ENCODE results near the gene OLFML1.

Gene OLFML1

DNA sequence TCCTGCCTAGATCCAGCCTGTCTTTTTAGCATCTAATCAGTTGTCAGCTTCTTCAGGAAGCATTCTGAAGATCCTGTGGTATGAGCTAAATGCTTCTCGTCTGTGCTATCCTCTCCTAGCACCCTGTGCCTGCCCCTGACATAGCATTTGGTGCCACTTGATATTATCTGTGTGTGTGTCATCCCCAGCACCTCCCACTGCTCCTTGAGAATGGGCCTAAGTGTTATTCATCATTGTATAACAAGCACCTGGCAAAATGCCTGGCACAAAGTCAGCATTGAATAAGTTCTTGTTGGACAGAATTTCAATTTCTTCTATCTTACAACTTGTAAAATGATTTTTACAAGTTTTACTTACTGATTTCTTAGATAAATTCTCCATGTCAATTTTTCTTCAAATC lies 28.1 kb upstream of the OLFML1 start:
- CTCF ChIA-PET = interaction anchor here (1.0 kb wide), 1 partner anchor 359 kb away, joined by 3 read pairs; no protein-coding TSS in a partner anchor
- Histone ChIP-seq H3K9me3 (ENCODE audit: control insufficient read depth, insufficient read depth, low read depth, low read length) (no peaks in the 10 kb centered on the region), H3K27ac (ENCODE audit: extremely low read depth, low read depth, low read length) (no peak overlapping the region), H3K4me3 (ENCODE audit: low read depth, low read length) (no peak overlapping the region), H3K36me3 (ENCODE audit: control insufficient read depth in 2 of 2, insufficient read depth in 1 of 2, low read length in 2 of 2) (peaks cover 0 to 18% of the 10 kb centered on the region in 2 experiments; a peak in 1 of 3 replicates), H3K4me1 (ENCODE audit: control insufficient read depth, insufficient read depth, low read length) (no peaks in the 10 kb centered on the region)
- POLR2A ChIA-PET = no interaction called here
- TF ChIP-seq, protein P1, sequence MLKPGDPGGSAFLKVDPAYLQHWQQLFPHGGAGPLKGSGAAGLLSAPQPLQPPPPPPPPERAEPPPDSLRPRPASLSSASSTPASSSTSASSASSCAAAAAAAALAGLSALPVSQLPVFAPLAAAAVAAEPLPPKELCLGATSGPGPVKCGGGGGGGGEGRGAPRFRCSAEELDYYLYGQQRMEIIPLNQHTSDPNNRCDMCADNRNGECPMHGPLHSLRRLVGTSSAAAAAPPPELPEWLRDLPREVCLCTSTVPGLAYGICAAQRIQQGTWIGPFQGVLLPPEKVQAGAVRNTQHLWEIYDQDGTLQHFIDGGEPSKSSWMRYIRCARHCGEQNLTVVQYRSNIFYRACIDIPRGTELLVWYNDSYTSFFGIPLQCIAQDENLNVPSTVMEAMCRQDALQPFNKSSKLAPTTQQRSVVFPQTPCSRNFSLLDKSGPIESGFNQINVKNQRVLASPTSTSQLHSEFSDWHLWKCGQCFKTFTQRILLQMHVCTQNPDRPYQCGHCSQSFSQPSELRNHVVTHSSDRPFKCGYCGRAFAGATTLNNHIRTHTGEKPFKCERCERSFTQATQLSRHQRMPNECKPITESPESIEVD (tag by site-specific recombination; IDR thresholded peaks at IDR 0.05) = no peak; the same call in 1 of the 2 replicates
- TF ChIP-seq ZNF302 (tag by site-specific recombination; IDR thresholded peaks at IDR 0.05; ENCODE audit: low read depth) (no peak), ZNF585B (tag by site-specific recombination; IDR thresholded peaks at IDR 0.05) (no peak), HOXA7 (CRISPR knock-in tag; IDR thresholded peaks at IDR 0.05; ENCODE audit: borderline replicate concordance) (no peak), ZNF473 (tag by site-specific recombination; IDR thresholded peaks at IDR 0.05) (no peak), ZNF571 (tag by site-specific recombination; IDR thresholded peaks at IDR 0.05) (no peak), ZNF202 (tag by site-specific recombination; IDR thresholded peaks at IDR 0.05; ENCODE audit: borderline replicate concordance) (no peak), ZNF16 (tag by site-specific recombination; IDR thresholded peaks at IDR 0.05; ENCODE audit: low read depth) (no peak), ZNF138 (tag by site-specific recombination; IDR thresholded peaks at IDR 0.05; ENCODE audit: borderline replicate concordance) (no peak), ZNF610 (tag by site-specific recombination; IDR thresholded peaks at IDR 0.05; ENCODE audit: borderline replicate concordance) (no peak), ZNF19 (tag by site-specific recombination; IDR thresholded peaks at IDR 0.05; ENCODE audit: low read depth) (no peak), ZNF514 (tag by site-specific recombination; IDR thresholded peaks at IDR 0.05) (no peak), KLF16 (tag by site-specific recombination; IDR thresholded peaks at IDR 0.05) (no peak)
- TF ChIP-seq, protein P2, sequence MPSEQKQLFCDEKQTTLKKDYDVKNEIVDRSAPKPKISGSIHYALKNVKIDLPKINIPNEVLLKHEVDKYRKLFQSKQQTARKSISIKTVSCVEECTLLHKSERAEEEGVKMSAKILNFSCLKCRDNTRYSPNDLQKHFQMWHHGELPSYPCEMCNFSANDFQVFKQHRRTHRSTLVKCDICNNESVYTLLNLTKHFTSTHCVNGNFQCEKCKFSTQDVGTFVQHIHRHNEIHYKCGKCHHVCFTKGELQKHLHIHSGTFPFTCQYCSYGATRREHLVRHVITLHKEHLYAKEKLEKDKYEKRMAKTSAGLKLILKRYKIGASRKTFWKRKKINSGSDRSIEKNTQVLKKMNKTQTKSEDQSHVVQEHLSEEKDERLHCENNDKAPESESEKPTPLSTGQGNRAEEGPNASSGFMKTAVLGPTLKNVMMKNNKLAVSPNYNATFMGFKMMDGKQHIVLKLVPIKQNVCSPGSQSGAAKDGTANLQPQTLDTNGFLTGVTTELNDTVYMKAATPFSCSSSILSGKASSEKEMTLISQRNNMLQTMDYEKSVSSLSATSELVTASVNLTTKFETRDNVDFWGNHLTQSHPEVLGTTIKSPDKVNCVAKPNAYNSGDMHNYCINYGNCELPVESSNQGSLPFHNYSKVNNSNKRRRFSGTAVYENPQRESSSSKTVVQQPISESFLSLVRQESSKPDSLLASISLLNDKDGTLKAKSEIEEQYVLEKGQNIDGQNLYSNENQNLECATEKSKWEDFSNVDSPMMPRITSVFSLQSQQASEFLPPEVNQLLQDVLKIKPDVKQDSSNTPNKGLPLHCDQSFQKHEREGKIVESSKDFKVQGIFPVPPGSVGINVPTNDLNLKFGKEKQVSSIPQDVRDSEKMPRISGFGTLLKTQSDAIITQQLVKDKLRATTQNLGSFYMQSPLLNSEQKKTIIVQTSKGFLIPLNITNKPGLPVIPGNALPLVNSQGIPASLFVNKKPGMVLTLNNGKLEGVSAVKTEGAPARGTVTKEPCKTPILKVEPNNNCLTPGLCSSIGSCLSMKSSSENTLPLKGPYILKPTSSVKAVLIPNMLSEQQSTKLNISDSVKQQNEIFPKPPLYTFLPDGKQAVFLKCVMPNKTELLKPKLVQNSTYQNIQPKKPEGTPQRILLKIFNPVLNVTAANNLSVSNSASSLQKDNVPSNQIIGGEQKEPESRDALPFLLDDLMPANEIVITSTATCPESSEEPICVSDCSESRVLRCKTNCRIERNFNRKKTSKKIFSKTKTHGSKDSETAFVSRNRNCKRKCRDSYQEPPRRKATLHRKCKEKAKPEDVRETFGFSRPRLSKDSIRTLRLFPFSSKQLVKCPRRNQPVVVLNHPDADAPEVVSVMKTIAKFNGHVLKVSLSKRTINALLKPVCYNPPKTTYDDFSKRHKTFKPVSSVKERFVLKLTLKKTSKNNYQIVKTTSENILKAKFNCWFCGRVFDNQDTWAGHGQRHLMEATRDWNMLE (tag by site-specific recombination; conservative IDR thresholded peaks at IDR 0.05; ENCODE audit: low read depth) = no peak
- TF ChIP-seq, protein P3, sequence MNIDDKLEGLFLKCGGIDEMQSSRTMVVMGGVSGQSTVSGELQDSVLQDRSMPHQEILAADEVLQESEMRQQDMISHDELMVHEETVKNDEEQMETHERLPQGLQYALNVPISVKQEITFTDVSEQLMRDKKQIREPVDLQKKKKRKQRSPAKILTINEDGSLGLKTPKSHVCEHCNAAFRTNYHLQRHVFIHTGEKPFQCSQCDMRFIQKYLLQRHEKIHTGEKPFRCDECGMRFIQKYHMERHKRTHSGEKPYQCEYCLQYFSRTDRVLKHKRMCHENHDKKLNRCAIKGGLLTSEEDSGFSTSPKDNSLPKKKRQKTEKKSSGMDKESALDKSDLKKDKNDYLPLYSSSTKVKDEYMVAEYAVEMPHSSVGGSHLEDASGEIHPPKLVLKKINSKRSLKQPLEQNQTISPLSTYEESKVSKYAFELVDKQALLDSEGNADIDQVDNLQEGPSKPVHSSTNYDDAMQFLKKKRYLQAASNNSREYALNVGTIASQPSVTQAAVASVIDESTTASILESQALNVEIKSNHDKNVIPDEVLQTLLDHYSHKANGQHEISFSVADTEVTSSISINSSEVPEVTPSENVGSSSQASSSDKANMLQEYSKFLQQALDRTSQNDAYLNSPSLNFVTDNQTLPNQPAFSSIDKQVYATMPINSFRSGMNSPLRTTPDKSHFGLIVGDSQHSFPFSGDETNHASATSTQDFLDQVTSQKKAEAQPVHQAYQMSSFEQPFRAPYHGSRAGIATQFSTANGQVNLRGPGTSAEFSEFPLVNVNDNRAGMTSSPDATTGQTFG (tag by site-specific recombination; IDR thresholded peaks at IDR 0.05; ENCODE audit: borderline replicate concordance) = no peak
- TF ChIP-seq, protein P4, sequence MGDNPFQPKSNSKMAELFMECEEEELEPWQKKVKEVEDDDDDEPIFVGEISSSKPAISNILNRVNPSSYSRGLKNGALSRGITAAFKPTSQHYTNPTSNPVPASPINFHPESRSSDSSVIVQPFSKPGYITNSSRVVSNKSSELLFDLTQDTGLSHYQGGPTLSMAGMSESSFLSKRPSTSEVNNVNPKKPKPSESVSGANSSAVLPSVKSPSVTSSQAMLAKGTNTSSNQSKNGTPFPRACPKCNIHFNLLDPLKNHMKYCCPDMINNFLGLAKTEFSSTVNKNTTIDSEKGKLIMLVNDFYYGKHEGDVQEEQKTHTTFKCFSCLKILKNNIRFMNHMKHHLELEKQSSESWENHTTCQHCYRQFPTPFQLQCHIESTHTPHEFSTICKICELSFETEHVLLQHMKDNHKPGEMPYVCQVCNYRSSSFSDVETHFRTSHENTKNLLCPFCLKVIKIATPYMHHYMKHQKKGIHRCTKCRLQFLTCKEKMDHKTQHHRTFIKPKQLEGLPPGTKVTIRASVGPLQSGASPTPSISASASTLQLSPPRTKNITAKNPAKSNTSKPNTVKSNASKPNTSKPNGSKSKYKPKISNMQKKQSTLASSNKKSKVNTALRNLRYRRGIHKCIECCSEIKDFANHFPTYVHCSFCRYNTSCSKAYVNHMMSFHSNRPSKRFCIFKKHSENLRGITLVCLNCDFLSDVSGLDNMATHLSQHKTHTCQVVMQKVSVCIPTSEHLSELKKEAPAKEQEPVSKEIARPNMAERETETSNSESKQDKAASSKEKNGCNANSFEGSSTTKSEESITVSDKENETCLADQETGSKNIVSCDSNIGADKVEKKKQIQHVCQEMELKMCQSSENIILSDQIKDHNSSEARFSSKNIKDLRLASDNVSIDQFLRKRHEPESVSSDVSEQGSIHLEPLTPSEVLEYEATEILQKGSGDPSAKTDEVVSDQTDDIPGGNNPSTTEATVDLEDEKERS (tag by site-specific recombination; IDR thresholded peaks at IDR 0.05) = no peak
- TF ChIP-seq, protein P5, sequence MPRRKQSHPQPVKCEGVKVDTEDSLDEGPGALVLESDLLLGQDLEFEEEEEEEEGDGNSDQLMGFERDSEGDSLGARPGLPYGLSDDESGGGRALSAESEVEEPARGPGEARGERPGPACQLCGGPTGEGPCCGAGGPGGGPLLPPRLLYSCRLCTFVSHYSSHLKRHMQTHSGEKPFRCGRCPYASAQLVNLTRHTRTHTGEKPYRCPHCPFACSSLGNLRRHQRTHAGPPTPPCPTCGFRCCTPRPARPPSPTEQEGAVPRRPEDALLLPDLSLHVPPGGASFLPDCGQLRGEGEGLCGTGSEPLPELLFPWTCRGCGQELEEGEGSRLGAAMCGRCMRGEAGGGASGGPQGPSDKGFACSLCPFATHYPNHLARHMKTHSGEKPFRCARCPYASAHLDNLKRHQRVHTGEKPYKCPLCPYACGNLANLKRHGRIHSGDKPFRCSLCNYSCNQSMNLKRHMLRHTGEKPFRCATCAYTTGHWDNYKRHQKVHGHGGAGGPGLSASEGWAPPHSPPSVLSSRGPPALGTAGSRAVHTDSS (tag by site-specific recombination; IDR thresholded peaks at IDR 0.05) = no peak
- TF ChIP-seq, protein P6, sequence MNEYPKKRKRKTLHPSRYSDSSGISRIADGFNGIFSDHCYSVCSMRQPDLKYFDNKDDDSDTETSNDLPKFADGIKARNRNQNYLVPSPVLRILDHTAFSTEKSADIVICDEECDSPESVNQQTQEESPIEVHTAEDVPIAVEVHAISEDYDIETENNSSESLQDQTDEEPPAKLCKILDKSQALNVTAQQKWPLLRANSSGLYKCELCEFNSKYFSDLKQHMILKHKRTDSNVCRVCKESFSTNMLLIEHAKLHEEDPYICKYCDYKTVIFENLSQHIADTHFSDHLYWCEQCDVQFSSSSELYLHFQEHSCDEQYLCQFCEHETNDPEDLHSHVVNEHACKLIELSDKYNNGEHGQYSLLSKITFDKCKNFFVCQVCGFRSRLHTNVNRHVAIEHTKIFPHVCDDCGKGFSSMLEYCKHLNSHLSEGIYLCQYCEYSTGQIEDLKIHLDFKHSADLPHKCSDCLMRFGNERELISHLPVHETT (tag by site-specific recombination; IDR thresholded peaks at IDR 0.05) = no peak
- TF ChIP-seq, protein P7, sequence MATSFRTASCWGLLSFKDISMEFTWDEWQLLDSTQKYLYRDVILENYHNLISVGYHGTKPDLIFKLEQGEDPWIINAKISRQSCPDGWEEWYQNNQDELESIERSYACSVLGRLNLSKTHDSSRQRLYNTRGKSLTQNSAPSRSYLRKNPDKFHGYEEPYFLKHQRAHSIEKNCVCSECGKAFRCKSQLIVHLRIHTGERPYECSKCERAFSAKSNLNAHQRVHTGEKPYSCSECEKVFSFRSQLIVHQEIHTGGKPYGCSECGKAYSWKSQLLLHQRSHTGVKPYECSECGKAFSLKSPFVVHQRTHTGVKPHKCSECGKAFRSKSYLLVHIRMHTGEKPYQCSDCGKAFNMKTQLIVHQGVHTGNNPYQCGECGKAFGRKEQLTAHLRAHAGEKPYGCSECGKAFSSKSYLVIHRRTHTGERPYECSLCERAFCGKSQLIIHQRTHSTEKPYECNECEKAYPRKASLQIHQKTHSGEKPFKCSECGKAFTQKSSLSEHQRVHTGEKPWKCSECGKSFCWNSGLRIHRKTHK (tag by site-specific recombination; IDR thresholded peaks at IDR 0.05) = no peak

Data from HEK293 (cell line).